ENCODE measurements around the gene RAD54L.
"Not testable (repeated sequence)": the region's sequence is repeated elsewhere in the genome, so short reads cannot be mapped to it uniquely, and the experiment has no call there.

Gene RAD54L

GRCh38 chr1:46288485-46289133 is 41.0 kb downstream of the RAD54L start:
- DNase-seq: no peak

GRCh38 chr1:46289134-46289494 is 41.6 kb downstream of the RAD54L start:
- DNase-seq: no peak

- no peak for DNase-seq
These were observed 42.4 kb downstream of the RAD54L start for GRCh38 chr1:46289976-46290375.

GRCh38 chr1:46295306-46295705 is 47.7 kb downstream of the RAD54L start:
- no peak for DNase-seq

- DNase-seq: no peak
These were observed 50.8 kb downstream of the RAD54L start for GRCh38 chr1:46298387-46298786.

- DNase-seq: no peak
These were observed 53.3 kb downstream of the RAD54L start for GRCh38 chr1:46300673-46301405.

- peak; percentile 49 for DNase-seq
These were observed 53.8 kb downstream of the RAD54L start for GRCh38 chr1:46301406-46301807.

GRCh38 chr1:46301808-46302640 is 54.5 kb downstream of the RAD54L start:
- peak; percentile 78 for DNase-seq

GRCh38 chr1:46302641-46303037 is 55.1 kb downstream of the RAD54L start:
- DNase-seq: no peak

- peak; percentile 96 for DNase-seq
These were observed 55.7 kb downstream of the RAD54L start, which contains the start of the genes LRRC41 and UQCRH for GRCh38 chr1:46303038-46303871. LRRC41 (minus strand) TSS chr1:46303616; CDS start chr1:46303322, 294 bp downstream. UQCRH (plus strand) TSS chr1:46303698; CDS start chr1:46303767, 69 bp downstream.

GRCh38 chr1:46303872-46304326 is 56.3 kb downstream of the RAD54L start:
- DNase-seq: no peak

GRCh38 chr1:46306159-46306530 is 58.6 kb downstream of the RAD54L start:
- no peak for DNase-seq

GRCh38 chr1:46309401-46310159 is 62.0 kb downstream of the RAD54L start:
- DNase-seq: no peak

- no peak for DNase-seq
These were observed 62.8 kb downstream of the RAD54L start for GRCh38 chr1:46310321-46310720.

- DNase-seq: no peak
These were observed 68.3 kb downstream of the RAD54L start for GRCh38 chr1:46315669-46316403.

GRCh38 chr1:46317323-46317722 is 69.8 kb downstream of the RAD54L start:
- no peak for DNase-seq

- DNase-seq: not testable (repeated sequence)
These were observed 71.7 kb downstream of the RAD54L start for GRCh38 chr1:46319301-46319700.

GRCh38 chr1:46319960-46320914 is 72.7 kb downstream of the RAD54L start:
- DNase-seq: not testable (repeated sequence)

- DNase-seq: not testable (repeated sequence)
These were observed 74.6 kb downstream of the RAD54L start for GRCh38 chr1:46322191-46322590.
